Pancreas (tissue), 10 donors: ENCODE measurements around the gene SPRN. TPM values are rescaled to one million over a fixed set of nuclear protein-coding genes. Genes with fewer than 3 reads are reported as not detected.

Source experiments
- ATAC-seq, 4 donors: fragments of 200-7000 bp; cut with Tn5 transposase; one replicate each; pipeline versions ENCODE4 v1.8.0 to v1.9.1; 2020; ENCODE audit warnings: mild to moderate bottlenecking in 4 of 4, moderate library complexity in 4 of 4
- DNase-seq, 6 donors: peaks; one replicate each; pipeline ENCODE4 v3.0.0-alpha.2; 2020
- FAIRE-seq: peaks from 2 replicates; lab custom pipeline; 2012; peaks lifted over from hg19 to GRCh38; lab: Jason Lieb, UNC
- H3K27ac ChIP-seq, 4 donors: fragments of 200-600 bp; sonication (generic); 1 replicate in 3 of 4; 2 replicates in 1 of 4; pipeline versions ENCODE4 v1.5.0 to v1.8.0; 2020
- H3K27me3 ChIP-seq, 4 donors: fragments of 200-600 bp; one replicate each; pipeline ENCODE4 v1.8.0; 2021
- H3K36me3 ChIP-seq, 3 donors: fragments of 200-600 bp; sonication (generic) in 1 of 3; one replicate each; pipeline versions ENCODE4 v1.5.0 to v1.8.0; 2020 to 2021
- H3K4me1 ChIP-seq, 3 donors: fragments of 200-600 bp; one replicate each; pipeline ENCODE4 v1.8.0; 2021
- H3K4me3 ChIP-seq, 4 donors: fragments of 200-600 bp; sonication (generic) in 2 of 4; one replicate each; pipeline versions ENCODE4 v1.5.0 to v1.8.0; 2020 to 2021
- H3K9me3 ChIP-seq, 4 donors: fragments of 200-600 bp; one replicate each; pipeline ENCODE4 v1.8.0; 2021
- WGBS, 2 donors: extraction: QIAGEN DNeasy Blood & Tissue Kit; methylation state at CpG; one replicate each; pipeline ENCODE4 v1.1.7; 2013; 5-methylcytosine and 5-hydroxymethylcytosine counted together
- intact Hi-C, 3 donors: fragments of 100-400 bp; cut with DNase I; formaldehyde crosslinking; loops; one replicate each; pipeline versions ENCODE4 v1.11.1 to v1.14.2; 2022
- polyA plus RNA-seq, 2 donors: library from polyadenylated mRNA; stranded (reverse); fragments of 200-250 nt; gene quantifications; one replicate each; pipeline ENCODE4 v1.2.3, GENCODE V29; 2013
- total RNA-seq, 6 donors: library from RNA; stranded (reverse); fragmentation: NEBNext Ultra II Directional in 4 of 6; extraction: Animal tissue kit (Norgen Biotek cat#: 25700) in 4 of 6; gene quantifications; one replicate each; pipeline versions ENCODE4 v1.2.1 to v1.2.4, GENCODE V29; 2021 to 2023
- TF ChIP-seq, protein P1 (sequence below), 4 donors: fragments of 200-600 bp; sonication (generic) in 3 of 4; IDR thresholded peaks; one replicate each; pipeline versions ENCODE4 v1.5.0 to v1.8.0; 2021; ENCODE audit warnings: antibody characterized with exemption in 4 of 4
- donor health status: healthy with polysubstance abuse.
- donor health status: DM: no; HTN: no; CAD: no; lungs with moderate emphysema.
- donor health status: DM: no; HTN: no; CAD: no.
- donor health status: control.
- donor health status: control.
- donor health status: Bipolar disorder and iron deficiency.
- donor health status: DM: yes; HTN: yes; CAD: no.
- donor health status: DM: no; HTN: no; CAD: no.
- donor health status: DM: no; HTN: no; CAD: no.
- donor health status: DM: yes; HTN: yes; CAD: no.

SPRN gene
- total and polyA plus RNA-seq, 8 donors, result 0.03 to 0.87 (median 0.09) TPM; not detected in 3

DNA sequence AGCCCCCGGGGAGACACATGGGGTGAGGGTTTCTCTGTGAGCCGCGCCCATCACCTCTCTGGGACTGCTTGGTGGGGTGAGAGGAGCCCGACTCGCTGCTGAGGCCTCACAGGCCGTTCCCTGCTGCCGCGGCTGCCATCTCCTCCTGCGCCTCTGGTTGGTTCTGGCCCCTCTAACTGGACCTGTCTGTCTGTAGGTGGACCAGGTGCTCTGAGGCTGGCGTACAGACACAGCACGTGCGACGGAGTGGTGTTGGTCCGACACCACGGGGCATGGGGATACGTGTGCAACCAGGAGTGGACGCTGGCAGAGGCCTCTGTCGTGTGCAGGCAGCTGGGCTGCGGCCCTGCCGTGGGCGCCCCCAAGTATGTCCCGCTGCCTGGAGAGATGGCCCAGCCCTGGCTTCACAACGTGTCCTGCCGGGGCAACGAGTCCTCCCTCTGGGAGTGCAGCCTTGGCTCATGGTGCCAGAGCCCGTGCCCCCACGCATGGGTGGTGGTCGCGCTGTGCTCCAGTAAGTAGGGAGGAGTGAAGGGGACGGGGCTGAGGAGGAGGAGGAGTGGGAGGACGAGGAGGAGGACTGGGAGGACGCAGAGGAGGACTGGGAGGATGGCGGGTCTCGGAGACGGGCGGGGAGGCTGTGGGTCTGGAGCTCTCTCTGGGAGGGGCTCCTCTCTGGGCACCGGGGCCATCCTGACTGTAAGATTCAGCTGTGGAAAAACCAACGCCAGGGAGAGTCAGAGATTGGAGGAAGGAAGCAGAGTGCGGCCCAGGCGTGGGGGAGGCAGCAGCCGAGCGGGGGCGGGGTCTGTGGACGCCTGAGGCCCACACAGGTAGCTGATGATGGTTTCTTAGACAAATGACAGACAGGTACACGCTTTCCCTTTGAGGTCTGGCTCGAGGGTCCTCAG is 31.9 kb upstream of the SPRN start:
- H3K36me3 ChIP-seq, result no peaks in the 10 kb centered on the region
- H3K27ac ChIP-seq, result no peak overlapping the region
- 86 to 89% methylated on average over 46 of the region's 46 CpGs for WGBS, 2 donors
- no peaks in the 10 kb centered on the region for H3K4me1 ChIP-seq
- TF ChIP-seq, protein P1, sequence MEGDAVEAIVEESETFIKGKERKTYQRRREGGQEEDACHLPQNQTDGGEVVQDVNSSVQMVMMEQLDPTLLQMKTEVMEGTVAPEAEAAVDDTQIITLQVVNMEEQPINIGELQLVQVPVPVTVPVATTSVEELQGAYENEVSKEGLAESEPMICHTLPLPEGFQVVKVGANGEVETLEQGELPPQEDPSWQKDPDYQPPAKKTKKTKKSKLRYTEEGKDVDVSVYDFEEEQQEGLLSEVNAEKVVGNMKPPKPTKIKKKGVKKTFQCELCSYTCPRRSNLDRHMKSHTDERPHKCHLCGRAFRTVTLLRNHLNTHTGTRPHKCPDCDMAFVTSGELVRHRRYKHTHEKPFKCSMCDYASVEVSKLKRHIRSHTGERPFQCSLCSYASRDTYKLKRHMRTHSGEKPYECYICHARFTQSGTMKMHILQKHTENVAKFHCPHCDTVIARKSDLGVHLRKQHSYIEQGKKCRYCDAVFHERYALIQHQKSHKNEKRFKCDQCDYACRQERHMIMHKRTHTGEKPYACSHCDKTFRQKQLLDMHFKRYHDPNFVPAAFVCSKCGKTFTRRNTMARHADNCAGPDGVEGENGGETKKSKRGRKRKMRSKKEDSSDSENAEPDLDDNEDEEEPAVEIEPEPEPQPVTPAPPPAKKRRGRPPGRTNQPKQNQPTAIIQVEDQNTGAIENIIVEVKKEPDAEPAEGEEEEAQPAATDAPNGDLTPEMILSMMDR (IDR thresholded peaks at IDR 0.05), result no peak
- no peak overlapping the region for H3K4me3 ChIP-seq
- ATAC-seq, result no peak
- FAIRE-seq, result no peak
- peak in 1 of 6 donors; percentile 54 for DNase-seq
- H3K27me3 ChIP-seq, result no peaks in the 10 kb centered on the region
- no peaks in the 10 kb centered on the region for H3K9me3 ChIP-seq
- intact Hi-C loops, result no loop called here

DNA sequence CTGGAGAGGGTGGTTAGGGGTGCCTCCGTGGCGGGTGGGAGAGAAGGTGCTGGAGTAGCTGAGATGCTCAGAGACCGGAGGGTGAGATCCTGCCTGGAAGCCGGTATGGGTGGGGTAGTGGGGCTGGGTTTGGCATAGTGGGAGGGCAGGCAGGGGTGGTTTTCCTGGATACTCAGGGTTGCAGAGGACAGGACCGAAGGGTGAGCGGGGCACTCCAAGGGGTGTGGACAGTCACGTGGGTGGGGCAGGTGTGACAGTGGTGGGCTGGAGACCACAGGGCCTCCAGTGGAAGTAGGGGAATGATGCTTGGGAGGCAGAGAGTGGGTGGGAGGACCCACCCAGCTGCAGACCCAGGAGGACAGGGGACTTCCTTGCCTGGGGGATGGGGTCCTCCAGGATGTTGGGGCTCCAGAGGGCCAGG is 31.2 kb upstream of the SPRN start:
- no peak for FAIRE-seq
- H3K4me3 ChIP-seq, result no peak overlapping the region
- no peak overlapping the region for H3K27ac ChIP-seq
- no peaks in the 10 kb centered on the region for H3K4me1 ChIP-seq
- TF ChIP-seq, protein P1 (IDR thresholded peaks at IDR 0.05), result no peak
- no peaks in the 10 kb centered on the region for H3K27me3 ChIP-seq
- no peaks in the 10 kb centered on the region for H3K36me3 ChIP-seq
- intact Hi-C loops, result no loop called here
- no peak for ATAC-seq
- WGBS, 2 donors, result 84 to 86% methylated on average over 7 of the region's 7 CpGs
- no peaks in the 10 kb centered on the region for H3K9me3 ChIP-seq
- no peak for DNase-seq

DNA sequence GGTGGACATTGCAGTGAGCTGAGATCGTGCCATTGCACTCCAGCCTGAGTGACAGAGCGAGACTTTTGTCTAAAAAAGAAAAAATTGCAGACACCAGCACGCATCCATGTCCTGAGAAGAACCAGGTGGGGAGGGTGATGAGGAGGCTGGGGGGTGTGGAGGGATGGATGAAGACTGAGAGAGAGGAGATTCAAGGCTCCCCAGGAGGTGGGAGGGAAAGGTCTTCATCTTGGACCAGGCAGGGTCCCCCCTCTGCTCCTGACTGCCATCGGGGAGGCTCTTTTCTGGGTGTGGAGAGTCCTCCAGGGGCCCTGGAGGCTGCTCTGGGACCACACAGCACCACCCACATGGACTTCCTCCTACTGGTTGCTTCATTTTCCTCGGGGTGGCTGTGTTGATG is 30.8 kb upstream of the SPRN start:
- FAIRE-seq (no peak), DNase-seq (no peak), ATAC-seq (no peak)
- Histone ChIP-seq H3K27me3 (no peaks in the 10 kb centered on the region), H3K36me3 (no peaks in the 10 kb centered on the region), H3K4me1 (no peaks in the 10 kb centered on the region), H3K9me3 (no peaks in the 10 kb centered on the region), H3K4me3 (no peak overlapping the region), H3K27ac (no peak overlapping the region)
- intact Hi-C loops, result no loop called here
- TF ChIP-seq, protein P1 (IDR thresholded peaks at IDR 0.05), result no peak
- WGBS, 2 donors, result 76 to 80% methylated on average over 5 of the region's 5 CpGs

DNA sequence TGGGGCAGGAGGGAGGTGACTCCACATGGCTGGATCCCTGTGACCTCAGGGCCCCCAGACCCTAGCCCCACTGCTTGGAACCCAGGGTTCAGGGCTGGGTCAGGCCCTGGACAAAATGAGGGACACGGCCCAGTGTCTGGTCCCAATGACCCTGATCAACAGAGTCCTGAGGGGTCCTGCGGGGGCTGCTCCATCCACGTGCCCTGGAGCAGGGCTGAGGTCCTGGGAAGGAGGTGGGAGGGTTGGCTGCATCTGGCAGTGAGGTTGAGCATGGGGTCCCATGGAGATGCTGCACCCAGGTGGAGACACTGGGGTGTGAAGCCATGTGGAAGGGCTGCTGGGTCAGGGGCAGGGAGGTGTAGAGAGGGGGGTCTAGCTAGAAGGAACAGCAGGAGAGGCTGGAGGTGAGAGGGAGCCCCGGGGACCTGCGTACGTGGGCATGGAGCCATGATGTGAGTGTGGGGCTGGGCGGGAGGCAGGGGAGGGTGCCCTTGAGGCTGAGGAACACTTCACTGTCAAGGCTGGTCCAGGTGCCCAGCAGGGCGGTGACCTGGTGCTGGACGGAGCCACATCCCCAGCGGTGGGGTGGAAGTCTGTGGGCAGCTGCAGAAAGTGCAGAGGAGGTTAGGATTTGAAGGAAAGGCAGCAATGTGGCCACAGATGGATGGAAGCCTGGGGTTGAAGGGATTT is 29.9 kb upstream of the SPRN start:
- intact Hi-C loops, result no loop called here
- DNase-seq (peak in 1 of 6 donors; percentile 51), FAIRE-seq (no peak)

More for the DNA sequence above, 29.9 kb upstream of the SPRN start:
- TF ChIP-seq, protein P1 (IDR thresholded peaks at IDR 0.05), result no peak
- 82 to 89% methylated on average over 10 of the region's 10 CpGs for WGBS, 2 donors
- no peaks in the 10 kb centered on the region for H3K9me3 ChIP-seq
- H3K27me3 ChIP-seq, result no peaks in the 10 kb centered on the region
- no peak overlapping the region for H3K27ac ChIP-seq
- H3K36me3 ChIP-seq, result no peaks in the 10 kb centered on the region
- no peak overlapping the region for H3K4me3 ChIP-seq
- H3K4me1 ChIP-seq, result no peaks in the 10 kb centered on the region
- ATAC-seq, result no peak
